K562 (cell line): ENCODE results near the gene RPRD1B. TPM values are rescaled to one million over a fixed set of nuclear protein-coding genes. Genes with fewer than 3 reads are reported as not detected.

Source experiments
- CBX1 ChIP-seq: sonication (generic); IDR thresholded peaks from 2 replicates; pipeline ENCODE4 v1.6.1; 2016; ENCODE audit warnings: antibody characterized with exemption, low read depth, mild to moderate bottlenecking
- CSDE1 ChIP-seq, 2 experiments: fragments of 450-650 bp; IDR thresholded peaks; 2 replicates each; pipeline ENCODE4 v1.6.1; 2016; ENCODE audit warnings: mild to moderate bottlenecking in 1 of 2
- GABPA ChIP-seq: fragments of 200-800 bp; sonication (Bioruptor generic); conservative IDR thresholded peaks from 2 replicates; pipeline ENCODE4 v1.6.1; 2016; ENCODE audit warnings: low read depth, missing genetic modification characterization, missing compliant biosample characterization
- HCFC1 ChIP-seq: IDR thresholded peaks from 2 replicates; pipeline ENCODE4 v1.6.1; 2012; ENCODE audit warnings: low read depth, low read length, improper control_type of control experiment
- HDAC6 ChIP-seq: IDR thresholded peaks from 2 replicates; pipeline ENCODE4 v1.6.1; 2012; ENCODE audit warnings: low read depth, mild to moderate bottlenecking, control low read depth, inconsistent platforms, low read length, moderate library complexity
- LCOR ChIP-seq: sonication (generic); formaldehyde crosslinking; IDR thresholded peaks from 2 replicates; pipeline ENCODE4 v1.8.0; 2022; ENCODE audit warnings: mild to moderate bottlenecking, missing genetic modification reagents
- MCM5 ChIP-seq: fragments of 450-650 bp; IDR thresholded peaks from 2 replicates; pipeline ENCODE4 v1.6.1; 2016; ENCODE audit warnings: low read depth
- MIER1 ChIP-seq: fragments of 450-650 bp; IDR thresholded peaks from 2 replicates; pipeline ENCODE4 v1.6.1; 2016; ENCODE audit warnings: antibody characterized with exemption, mild to moderate bottlenecking, low read depth
- PTTG1 ChIP-seq: fragments of 450-650 bp; IDR thresholded peaks from 2 replicates; pipeline ENCODE4 v1.6.1; 2016; ENCODE audit warnings: low read depth, mild to moderate bottlenecking, missing genetic modification characterization, missing compliant biosample characterization
- SIN3B ChIP-seq: fragments of 450-650 bp; IDR thresholded peaks from 2 replicates; pipeline ENCODE4 v1.6.1; 2017; ENCODE audit warnings: low read depth, mild to moderate bottlenecking, moderate library complexity
- ZBTB8A ChIP-seq: fragments of 450-650 bp; IDR thresholded peaks from 2 replicates; pipeline ENCODE4 v1.6.1; 2018; ENCODE audit warnings: mild to moderate bottlenecking, moderate library complexity; ENCODE audit not compliant: partially characterized antibody
- ZNF311 ChIP-seq: fragments of 250-450 bp; sonication (Bioruptor Pico); IDR thresholded peaks from 2 replicates; pipeline ENCODE4 v1.4.0; 2020; ENCODE audit warnings: mild to moderate bottlenecking, moderate library complexity
- ZNF707 ChIP-seq: fragments of 250-450 bp; sonication (Bioruptor Pico); conservative IDR thresholded peaks from 2 replicates; pipeline ENCODE4 v1.8.0; 2022; ENCODE audit warnings: inconsistent platforms, mild to moderate bottlenecking, moderate library complexity
- ZNF766 ChIP-seq: fragments of 200-800 bp; sonication (Bioruptor generic); conservative IDR thresholded peaks from 2 replicates; pipeline ENCODE4 v1.6.1; 2016; ENCODE audit warnings: missing genetic modification characterization, missing compliant biosample characterization
- polyA plus RNA-seq, 8 experiments: library from polyadenylated mRNA; depleted of rRNA in 4 of 8; stranded (reverse) in 5 of 8; unstranded in 3 of 8; fragments of >200 nt; fragmentation: Nextera tagmentation in 2 of 8; fragmentation: Illumina TruSeq in 1 of 8; extraction: Ambion mirVana in 2 of 8; extraction: Trizol in 1 of 8; gene quantifications; 2 replicates each; pipeline versions ENCODE4 v1.2.1 to v1.2.3, GENCODE V29; 2011 to 2014; ENCODE audit warnings: inconsistent platforms in 1 of 8, missing spikeins in 1 of 8
- total RNA-seq, 7 experiments: library from RNA; depleted of rRNA in 6 of 7; stranded (reverse); fragments of >200 nt in 6 of 7; fragmentation: Illumina TruSeq in 2 of 7; extraction: Trizol in 2 of 7; gene quantifications; 2 replicates each; pipeline versions ENCODE4 v1.2.1 to v1.2.3, GENCODE V29; 2011 to 2021; ENCODE audit warnings: low replicate concordance in 1 of 7
- TF ChIP-seq, protein P1 (sequence below): fragments of 250-450 bp; sonication (Bioruptor Pico); IDR thresholded peaks from 2 replicates; pipeline ENCODE4 v1.5.0; 2021
- TF ChIP-seq, protein P2 (sequence below): sonication (generic); formaldehyde crosslinking; IDR thresholded peaks from 2 replicates; pipeline ENCODE4 v1.8.0; 2022; ENCODE audit warnings: mild to moderate bottlenecking, missing genetic modification reagents
- TF ChIP-seq, protein P3 (sequence below): conservative IDR thresholded peaks from 2 replicates; pipeline ENCODE4 v1.6.1; 2011; ENCODE audit warnings: low read depth, mild to moderate bottlenecking, low read length; ENCODE audit not compliant: control insufficient read depth
- TF ChIP-seq, protein P4 (sequence below): fragments of 450-650 bp; IDR thresholded peaks from one replicate; pipeline ENCODE4 v1.6.1; 2018; ENCODE audit warnings: mild to moderate bottlenecking, moderate library complexity; ENCODE audit not compliant: partially characterized antibody
- TF ChIP-seq, protein P5 (sequence below): fragments of 450-650 bp; IDR thresholded peaks from 2 replicates; pipeline ENCODE4 v1.6.1; 2016; ENCODE audit warnings: missing biosample characterization, missing genetic modification characterization

Gene RPRD1B
- total and polyA plus RNA-seq, 9 of the 15 experiments (the other 6 are each of a cell fraction or from before 2014, with no cell fraction given) = 5.5 to 43.0 (median 24.4) TPM

DNA sequence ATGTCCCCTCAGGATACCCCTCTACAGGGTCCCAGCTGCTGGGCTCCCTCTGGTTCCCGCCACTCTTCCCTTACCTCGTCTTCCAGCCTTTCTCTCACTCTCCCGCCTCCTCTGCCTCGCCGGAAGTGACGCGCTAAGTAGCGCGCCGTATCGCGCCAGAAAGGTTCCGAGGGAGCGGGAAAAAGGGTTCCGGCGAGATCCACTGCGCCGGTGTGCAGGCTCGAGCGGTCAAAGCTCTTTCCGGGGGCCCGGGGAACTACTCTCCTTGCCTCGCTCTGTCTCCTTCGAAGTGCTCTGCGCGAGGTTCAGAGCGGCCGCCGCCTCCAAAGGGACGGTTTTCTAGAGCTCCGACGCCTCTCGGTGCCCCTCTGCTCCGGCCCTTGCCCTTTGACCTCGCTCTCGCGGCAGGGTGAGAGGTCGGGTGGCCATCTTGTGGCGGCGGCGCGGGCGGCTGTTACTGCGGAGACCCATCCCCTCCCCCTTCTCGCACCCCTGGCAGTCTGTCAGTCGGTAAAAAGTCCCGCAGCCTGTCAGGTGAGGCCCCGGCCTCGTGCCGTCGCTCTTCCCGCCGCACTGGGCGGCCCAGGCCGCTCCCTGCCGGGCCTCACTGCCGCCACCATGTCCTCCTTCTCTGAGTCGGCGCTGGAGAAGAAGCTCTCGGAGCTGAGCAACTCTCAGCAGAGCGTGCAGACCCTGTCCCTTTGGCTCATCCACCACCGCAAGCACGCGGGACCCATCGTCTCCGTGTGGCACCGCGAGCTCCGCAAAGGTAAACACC is at the start of gene RPRD1B, which contains the start of gene TTI1 (continued):
- TF ChIP-seq, protein P1, sequence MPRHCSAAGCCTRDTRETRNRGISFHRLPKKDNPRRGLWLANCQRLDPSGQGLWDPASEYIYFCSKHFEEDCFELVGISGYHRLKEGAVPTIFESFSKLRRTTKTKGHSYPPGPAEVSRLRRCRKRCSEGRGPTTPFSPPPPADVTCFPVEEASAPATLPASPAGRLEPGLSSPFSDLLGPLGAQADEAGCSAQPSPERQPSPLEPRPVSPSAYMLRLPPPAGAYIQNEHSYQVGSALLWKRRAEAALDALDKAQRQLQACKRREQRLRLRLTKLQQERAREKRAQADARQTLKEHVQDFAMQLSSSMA (CRISPR knock-in tag) = peak; percentile 83; the same call in 1 of the 2 replicates
- peak; percentile 90 for TF ChIP-seq HCFC1
- no peak for TF ChIP-seq MIER1
- no peak for TF ChIP-seq HDAC6
- no peak for TF ChIP-seq PTTG1 (tag)
- TF ChIP-seq ZNF311 (CRISPR knock-in tag) = no peak
- TF ChIP-seq, protein P2, sequence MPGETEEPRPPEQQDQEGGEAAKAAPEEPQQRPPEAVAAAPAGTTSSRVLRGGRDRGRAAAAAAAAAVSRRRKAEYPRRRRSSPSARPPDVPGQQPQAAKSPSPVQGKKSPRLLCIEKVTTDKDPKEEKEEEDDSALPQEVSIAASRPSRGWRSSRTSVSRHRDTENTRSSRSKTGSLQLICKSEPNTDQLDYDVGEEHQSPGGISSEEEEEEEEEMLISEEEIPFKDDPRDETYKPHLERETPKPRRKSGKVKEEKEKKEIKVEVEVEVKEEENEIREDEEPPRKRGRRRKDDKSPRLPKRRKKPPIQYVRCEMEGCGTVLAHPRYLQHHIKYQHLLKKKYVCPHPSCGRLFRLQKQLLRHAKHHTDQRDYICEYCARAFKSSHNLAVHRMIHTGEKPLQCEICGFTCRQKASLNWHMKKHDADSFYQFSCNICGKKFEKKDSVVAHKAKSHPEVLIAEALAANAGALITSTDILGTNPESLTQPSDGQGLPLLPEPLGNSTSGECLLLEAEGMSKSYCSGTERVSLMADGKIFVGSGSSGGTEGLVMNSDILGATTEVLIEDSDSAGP (CRISPR knock-in tag) = no peak
- TF ChIP-seq, protein P3, sequence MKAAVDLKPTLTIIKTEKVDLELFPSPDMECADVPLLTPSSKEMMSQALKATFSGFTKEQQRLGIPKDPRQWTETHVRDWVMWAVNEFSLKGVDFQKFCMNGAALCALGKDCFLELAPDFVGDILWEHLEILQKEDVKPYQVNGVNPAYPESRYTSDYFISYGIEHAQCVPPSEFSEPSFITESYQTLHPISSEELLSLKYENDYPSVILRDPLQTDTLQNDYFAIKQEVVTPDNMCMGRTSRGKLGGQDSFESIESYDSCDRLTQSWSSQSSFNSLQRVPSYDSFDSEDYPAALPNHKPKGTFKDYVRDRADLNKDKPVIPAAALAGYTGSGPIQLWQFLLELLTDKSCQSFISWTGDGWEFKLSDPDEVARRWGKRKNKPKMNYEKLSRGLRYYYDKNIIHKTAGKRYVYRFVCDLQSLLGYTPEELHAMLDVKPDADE = peak; percentile 63
- no peak for TF ChIP-seq ZBTB8A
- TF ChIP-seq SIN3B = peak; percentile 78
- peak; percentile 22; the same call in 1 of the 2 replicates for TF ChIP-seq LCOR
- TF ChIP-seq, protein P4, sequence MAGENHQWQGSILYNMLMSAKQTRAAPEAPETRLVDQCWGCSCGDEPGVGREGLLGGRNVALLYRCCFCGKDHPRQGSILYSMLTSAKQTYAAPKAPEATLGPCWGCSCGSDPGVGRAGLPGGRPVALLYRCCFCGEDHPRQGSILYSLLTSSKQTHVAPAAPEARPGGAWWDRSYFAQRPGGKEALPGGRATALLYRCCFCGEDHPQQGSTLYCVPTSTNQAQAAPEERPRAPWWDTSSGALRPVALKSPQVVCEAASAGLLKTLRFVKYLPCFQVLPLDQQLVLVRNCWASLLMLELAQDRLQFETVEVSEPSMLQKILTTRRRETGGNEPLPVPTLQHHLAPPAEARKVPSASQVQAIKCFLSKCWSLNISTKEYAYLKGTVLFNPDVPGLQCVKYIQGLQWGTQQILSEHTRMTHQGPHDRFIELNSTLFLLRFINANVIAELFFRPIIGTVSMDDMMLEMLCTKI = no peak
- peak in 1 of 2 experiments; percentile 75; a peak in 2 of 4 replicates for TF ChIP-seq CSDE1 (IDR thresholded peaks at IDR 0.05)
- TF ChIP-seq GABPA (tag) = peak; percentile 99
- TF ChIP-seq MCM5 = no peak
- no peak for TF ChIP-seq ZNF766 (CRISPR knock-in tag)
- TF ChIP-seq, protein P5, sequence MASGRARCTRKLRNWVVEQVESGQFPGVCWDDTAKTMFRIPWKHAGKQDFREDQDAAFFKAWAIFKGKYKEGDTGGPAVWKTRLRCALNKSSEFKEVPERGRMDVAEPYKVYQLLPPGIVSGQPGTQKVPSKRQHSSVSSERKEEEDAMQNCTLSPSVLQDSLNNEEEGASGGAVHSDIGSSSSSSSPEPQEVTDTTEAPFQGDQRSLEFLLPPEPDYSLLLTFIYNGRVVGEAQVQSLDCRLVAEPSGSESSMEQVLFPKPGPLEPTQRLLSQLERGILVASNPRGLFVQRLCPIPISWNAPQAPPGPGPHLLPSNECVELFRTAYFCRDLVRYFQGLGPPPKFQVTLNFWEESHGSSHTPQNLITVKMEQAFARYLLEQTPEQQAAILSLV (tag) = no peak
- TF ChIP-seq ZNF707 (CRISPR knock-in tag) = no peak
- TF ChIP-seq CBX1 = peak; percentile 20; the same call in 1 of the 2 replicates
